Stimulated activated naive CD8-positive, alpha-beta T cell treated with anti-CD3 and anti-CD28 coated beads, Interleukin-15, Interleukin-2, amounts not matched to agents 100 U/mL and 50 U/mL, for 24 hours (primary cell): ENCODE measurements around the gene PRKCH.

Experiments used
- ATAC-seq: fragments of 150-1000 bp; cut with Tn5 transposase; one replicate; pipeline ENCODE4 v1.10.0; 2021
- DNase-seq: peaks from one replicate; pipeline ENCODE4 v3.0.0; 2021

Gene PRKCH

GRCh38 chr14:61428261-61428660 lies 106.9 kb downstream of the PRKCH start:
- peak; percentile 21 for ATAC-seq
- DNase-seq: no peak

DNA sequence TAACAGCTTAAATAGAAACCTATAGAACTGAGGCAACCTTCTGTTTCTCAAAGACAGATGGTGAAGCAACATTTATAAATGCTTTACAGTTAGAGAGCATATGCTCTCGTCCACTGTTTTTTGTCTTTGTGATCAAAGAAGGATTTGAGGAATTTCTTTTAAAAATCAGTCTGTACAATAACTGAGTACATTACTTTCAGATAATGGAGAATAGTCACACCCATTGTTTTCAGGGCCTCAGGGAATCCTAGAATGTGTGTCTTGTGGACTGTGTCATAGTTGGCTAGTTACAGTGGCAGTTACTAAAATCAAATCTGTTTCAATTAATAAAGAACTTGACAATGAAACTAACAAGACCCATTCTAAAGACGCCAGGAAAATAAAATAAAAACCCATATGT lies 107.9 kb downstream of the PRKCH start:
- no peak for DNase-seq
- ATAC-seq: no peak

- no peak for DNase-seq
- ATAC-seq: no peak
Observed at GRCh38 chr14:61430066-61430757, 108.8 kb downstream of the PRKCH start.

- ATAC-seq (no peak), DNase-seq (peak; percentile 1)
Observed at GRCh38 chr14:61433169-61433568, 111.8 kb downstream of the PRKCH start.

GRCh38 chr14:61433828-61434227 lies 112.4 kb downstream of the PRKCH start:
- DNase-seq: no peak
- no peak for ATAC-seq

- no peak for ATAC-seq
- DNase-seq: no peak
Observed at GRCh38 chr14:61434311-61434710, 112.9 kb downstream of the PRKCH start.

GRCh38 chr14:61435563-61436337 lies 114.4 kb downstream of the PRKCH start:
- peak; percentile 4 for DNase-seq
- ATAC-seq: no peak

GRCh38 chr14:61437381-61437780 lies 116.0 kb downstream of the PRKCH start:
- no peak for ATAC-seq
- DNase-seq: no peak

DNA sequence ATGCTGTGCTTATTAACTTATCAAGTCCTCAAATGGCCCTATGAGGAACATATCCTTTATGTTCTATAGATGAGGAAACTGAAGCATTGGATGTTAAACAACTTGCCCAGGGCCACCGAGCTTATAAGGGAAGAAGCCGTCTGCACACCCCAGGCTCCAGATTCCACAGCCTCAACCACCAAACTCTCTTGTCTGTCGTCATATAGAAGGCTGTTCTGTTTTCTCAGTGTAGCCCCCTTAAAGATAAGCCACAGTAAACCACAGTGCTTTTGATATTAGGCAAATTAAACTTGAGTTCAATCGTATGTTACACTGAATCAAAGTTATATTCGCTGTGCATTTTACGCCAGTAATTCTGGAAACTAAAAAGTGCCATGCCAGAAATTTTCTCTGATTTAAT lies 116.7 kb downstream of the PRKCH start:
- ATAC-seq (no peak), DNase-seq (peak; percentile 11)

DNA sequence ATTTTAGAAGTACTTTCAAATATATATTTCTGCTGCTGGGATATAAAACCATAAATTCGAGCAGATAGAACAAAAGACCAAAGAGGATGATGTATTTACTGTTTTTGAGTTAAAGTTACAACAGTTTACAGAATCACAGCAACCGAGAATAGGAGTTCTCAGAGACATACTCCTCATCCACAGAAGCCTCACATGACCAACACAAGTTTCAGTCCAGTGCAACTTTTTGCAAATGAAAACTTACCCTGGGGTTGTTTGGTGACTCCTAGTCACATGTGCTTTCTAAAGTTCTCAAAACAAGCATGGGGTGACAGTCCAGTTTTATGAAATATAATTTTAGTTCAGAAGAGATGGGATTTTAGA lies 117.1 kb downstream of the PRKCH start:
- DNase-seq (peak; percentile 3), ATAC-seq (peak; percentile 33)

- DNase-seq (peak; percentile 42), ATAC-seq (peak; percentile 56)
Observed at GRCh38 chr14:61438860-61439765, 117.7 kb downstream of the PRKCH start.

- DNase-seq (no peak), ATAC-seq (no peak)
Observed at GRCh38 chr14:61439779-61440418, 118.5 kb downstream of the PRKCH start.

DNA sequence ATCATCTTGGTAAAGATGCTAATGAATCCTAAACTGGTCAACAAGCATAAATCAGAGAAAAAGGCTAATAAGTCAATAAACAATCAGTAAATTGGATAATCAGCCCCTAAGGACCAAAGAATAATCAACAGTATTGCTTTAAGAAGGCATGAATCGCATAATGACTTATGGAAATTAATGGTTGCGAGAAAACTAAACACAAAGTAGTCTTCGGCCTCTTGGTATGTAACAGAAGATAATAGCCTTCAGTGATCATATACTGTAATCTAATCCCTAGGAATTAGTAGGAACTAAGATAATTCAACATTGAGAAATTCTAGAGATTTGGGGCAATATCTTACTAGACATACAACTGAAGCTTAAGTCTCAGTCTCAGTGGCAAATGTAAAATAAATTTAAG lies 122.1 kb downstream of the PRKCH start:
- no peak for ATAC-seq

DNA sequence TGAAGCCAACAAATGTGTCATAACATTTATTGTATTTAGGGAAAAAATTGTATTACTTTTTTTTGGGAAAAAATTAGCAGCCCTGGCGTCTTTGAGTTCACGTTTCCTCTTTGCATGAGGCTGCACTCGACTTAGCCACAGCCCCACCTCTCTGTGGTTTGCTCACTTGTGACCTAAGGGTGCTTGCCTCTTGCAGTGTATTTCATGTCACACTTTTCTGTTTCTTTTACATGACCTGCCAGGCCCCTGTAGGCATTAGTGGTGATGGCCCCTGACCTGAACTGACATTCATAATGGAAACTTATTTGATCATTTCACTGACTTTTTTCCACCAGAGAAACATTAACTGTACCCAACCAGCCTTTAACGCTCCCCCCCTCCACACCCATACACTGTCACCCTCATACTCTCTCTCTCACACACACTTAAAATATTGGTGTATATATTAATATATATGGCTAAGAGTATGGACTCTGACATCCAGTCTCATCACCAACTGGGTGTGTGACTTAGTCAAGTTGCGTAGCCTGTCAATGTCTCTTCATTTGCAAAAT lies 122.9 kb downstream of the PRKCH start:
- peak; percentile 89 for ATAC-seq
- peak; percentile 75 for DNase-seq

More for the DNA sequence above, 122.1 kb downstream of the PRKCH start:
- no peak for DNase-seq

DNA sequence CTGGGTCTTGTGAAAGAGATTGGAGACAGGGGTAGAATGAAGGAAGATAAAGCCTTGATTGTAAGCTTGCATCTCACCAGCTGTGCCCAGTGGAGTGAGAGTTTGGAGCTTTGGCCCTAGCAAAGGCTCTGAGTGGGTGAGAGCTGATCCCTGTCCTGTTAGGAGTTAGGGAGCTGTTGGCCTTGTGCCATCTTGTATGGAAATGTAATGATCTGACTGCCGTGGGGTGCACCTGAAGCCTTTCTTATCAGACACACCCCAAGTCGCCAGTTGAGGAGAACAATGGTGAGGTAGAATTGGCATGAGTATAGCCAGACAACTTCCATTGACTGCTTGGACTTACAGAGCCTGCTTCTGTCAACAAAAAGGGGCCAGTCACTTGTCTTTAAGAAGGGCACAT lies 130.1 kb downstream of the PRKCH start:
- ATAC-seq (no peak), DNase-seq (peak; percentile 4)

DNA sequence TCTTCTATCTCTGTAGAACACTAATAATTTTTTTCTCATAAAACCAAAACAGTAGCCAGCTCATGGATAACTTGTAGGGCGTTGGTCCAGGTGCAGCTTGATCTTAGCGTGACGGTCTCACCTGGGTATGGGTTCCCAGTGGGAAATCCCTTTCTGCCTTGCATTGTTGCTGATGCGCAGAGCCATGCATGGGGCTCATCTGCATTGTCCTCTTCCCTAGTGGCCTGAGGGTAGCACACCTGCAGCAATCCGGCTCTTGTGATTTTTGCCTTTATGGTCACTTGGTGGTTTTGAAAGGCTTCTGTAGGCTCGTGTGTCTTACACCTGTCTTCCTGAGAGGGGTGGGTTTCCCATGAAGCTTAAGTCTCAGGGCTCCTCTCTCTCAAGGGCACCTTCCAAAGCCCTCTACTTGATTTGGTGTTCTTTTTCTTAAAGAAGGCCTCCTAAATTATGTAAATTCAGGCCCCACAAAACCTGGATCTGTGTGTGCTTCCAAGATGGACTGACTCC lies 130.6 kb downstream of the PRKCH start:
- no peak for ATAC-seq
- DNase-seq: peak; percentile 16

- DNase-seq: peak; percentile 62
- ATAC-seq: peak; percentile 90
Observed at GRCh38 chr14:61452452-61452851, 131.1 kb downstream of the PRKCH start.

- ATAC-seq: no peak
- DNase-seq: peak; percentile 10
Observed at GRCh38 chr14:61453103-61453767, 131.9 kb downstream of the PRKCH start.

DNA sequence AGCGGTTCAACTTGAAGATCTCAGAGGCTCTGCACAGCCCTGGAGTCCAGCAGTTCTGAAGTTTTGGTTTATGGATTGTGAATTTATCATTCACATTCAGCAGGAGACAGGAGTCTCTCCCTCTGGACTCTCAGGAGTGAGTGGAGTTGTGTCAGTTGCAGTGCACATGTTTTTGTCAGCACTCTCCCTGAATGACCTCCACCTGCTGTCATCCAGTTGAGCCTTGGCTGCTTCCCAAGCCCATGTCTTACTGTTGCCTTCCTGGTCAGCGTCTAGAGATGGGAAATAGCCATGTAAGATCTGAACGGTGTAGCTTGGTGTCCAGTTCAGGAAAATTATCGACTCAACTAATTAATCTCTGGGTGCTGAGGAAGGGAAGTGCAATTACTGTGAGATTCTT lies 133.2 kb downstream of the PRKCH start:
- DNase-seq (peak; percentile 5), ATAC-seq (no peak)

DNA sequence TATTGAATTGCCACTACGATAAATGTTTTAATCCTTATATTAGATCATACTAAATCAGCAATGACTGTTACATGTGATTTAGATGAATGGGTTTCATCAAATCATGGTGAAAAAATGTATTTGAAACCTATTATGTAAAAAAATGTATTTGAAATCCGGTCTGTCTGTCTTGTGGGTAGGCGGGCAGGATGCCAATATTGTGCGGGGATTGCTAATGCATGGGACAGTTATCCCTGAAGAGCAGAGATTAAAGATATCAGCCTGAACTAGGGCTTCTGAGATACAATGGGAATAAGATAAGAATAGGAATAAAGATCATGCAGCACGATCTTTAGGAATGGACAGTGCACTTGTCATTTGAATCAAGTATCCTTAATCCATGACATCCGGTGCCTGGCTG lies 134.0 kb downstream of the PRKCH start:
- ATAC-seq: no peak
- peak; percentile 15 for DNase-seq

GRCh38 chr14:61456720-61457119 lies 135.3 kb downstream of the PRKCH start:
- peak; percentile 25 for ATAC-seq

More at GRCh38 chr14:61456720-61457119, 135.3 kb downstream of the PRKCH start:
- DNase-seq: peak; percentile 87
